OCI-LY7 (cell line): ENCODE data around the gene TBRG4. TPM values are rescaled to one million over a fixed set of nuclear protein-coding genes. Genes with fewer than 3 reads are reported as not detected.

ENCODE experiments used
- BruUV-seq: library from RNA; stranded (reverse); fragments of 400-500 nt; replicated peaks from 2 replicates; lab custom pipeline; 2021; lab: Mats Ljungman, UMichigan
- CTCF ChIA-PET: fragments of 300-600 bp; sonication (Branson Sonifier 250); formaldehyde crosslinking; loops from one replicate; lab custom pipeline; 2022; ENCODE audit warnings: antibody characterized with exemption; ENCODE audit not compliant: unreplicated experiment; lab: Charles Lee
- POLR2A ChIA-PET: fragments of 300-600 bp; sonication (Branson Sonifier 250); formaldehyde crosslinking; loops from one replicate; lab custom pipeline; 2022; ENCODE audit warnings: antibody characterized with exemption; lab: Charles Lee
- DNase-seq: peaks from one replicate; pipeline ENCODE4 v3.0.0-alpha.2; 2015; ENCODE audit warnings: low spot score
- H2AFZ ChIP-seq: fragments of 200-600 bp; sonication (generic), shearing (Covaris generic); 2 replicates; pipeline ENCODE4 v1.6.1; 2014; ENCODE audit warnings: mild to moderate bottlenecking, antibody characterized with exemption, low read length, moderate library complexity
- H3K27ac ChIP-seq: fragments of 200-600 bp; sonication (generic); 2 replicates; pipeline ENCODE4 v1.5.1; 2014; ENCODE audit warnings: mixed run types, low read depth, mild to moderate bottlenecking, moderate library complexity, low read length, inconsistent platforms; ENCODE audit not compliant: poor library complexity, severe bottlenecking
- H3K36me3 ChIP-seq: fragments of 200-600 bp; sonication (generic); 2 replicates; pipeline ENCODE4 v1.6.1; 2014; ENCODE audit warnings: mild to moderate bottlenecking, antibody characterized with exemption, low read length, moderate library complexity, mixed read lengths; ENCODE audit not compliant: insufficient read depth
- H3K4me1 ChIP-seq: fragments of 200-600 bp; sonication (generic); 2 replicates; pipeline ENCODE4 v1.5.1; 2014; ENCODE audit warnings: mild to moderate bottlenecking, low read length; ENCODE audit not compliant: insufficient read depth, poor library complexity, severe bottlenecking
- H3K4me2 ChIP-seq: fragments of 200-600 bp; sonication (generic); 2 replicates; pipeline ENCODE4 v1.6.1; 2014; ENCODE audit warnings: mild to moderate bottlenecking, low read length
- H3K4me3 ChIP-seq: fragments of 200-600 bp; sonication (generic); 2 replicates; pipeline ENCODE4 v1.5.1; 2014; ENCODE audit warnings: mild to moderate bottlenecking, low read depth, low read length; ENCODE audit not compliant: poor library complexity, severe bottlenecking
- H3K79me2 ChIP-seq: fragments of 200-600 bp; sonication (generic); 2 replicates; pipeline ENCODE4 v1.6.1; 2016; ENCODE audit warnings: low read depth, mild to moderate bottlenecking, low read length, moderate library complexity, mixed read lengths; ENCODE audit not compliant: insufficient read depth
- H3K9me2 ChIP-seq: fragments of 200-600 bp; sonication (generic); 2 replicates; pipeline ENCODE4 v1.6.1; 2016; ENCODE audit warnings: mild to moderate bottlenecking, low read length, mixed read lengths; ENCODE audit not compliant: insufficient read depth
- H3K9me3 ChIP-seq: fragments of 200-600 bp; sonication (generic); 2 replicates; pipeline ENCODE4 v1.6.1; 2014; ENCODE audit warnings: mild to moderate bottlenecking, mixed run types, low read length, mixed read lengths
- H4K20me1 ChIP-seq: fragments of 200-600 bp; sonication (generic); 2 replicates; pipeline ENCODE4 v1.6.1; 2014; ENCODE audit warnings: mild to moderate bottlenecking, antibody characterized with exemption, low read length, moderate library complexity, mixed read lengths; ENCODE audit not compliant: insufficient read depth
- CTCF ChIP-seq: fragments of 200-600 bp; sonication (generic); conservative IDR thresholded peaks from 2 replicates; pipeline ENCODE4 v1.5.1; 2014; ENCODE audit warnings: mild to moderate bottlenecking, antibody characterized with exemption, low read length, moderate library complexity, mixed read lengths
- EZH2phosphoT487 ChIP-seq: fragments of 200-600 bp; sonication (generic); IDR thresholded peaks from 2 replicates; pipeline ENCODE4 v1.6.1; 2018; ENCODE audit warnings: low read depth, borderline replicate concordance, mild to moderate bottlenecking, mixed run types, antibody characterized with exemption, low read length, moderate library complexity, mixed read lengths
- intact Hi-C: fragments of 100-400 bp; cut with micrococcal nuclease; formaldehyde crosslinking; loops from one replicate; pipeline ENCODE4 v1.10.0; 2022; ENCODE audit not compliant: unreplicated experiment
- total RNA-seq, 2 experiments: library from RNA; depleted of rRNA in 1 of 2; stranded (reverse); fragments of >200 nt in 1 of 2; shearing (Covaris generic) in 1 of 2; gene quantifications; 2 replicates each; pipeline ENCODE4 v1.2.3, GENCODE V29; 2014 to 2022

TBRG4 gene
- total RNA-seq, 2 experiments from 2014 or later = 113 to 141 TPM

GRCh38 chr7:45133877-45134276 is 22.4 kb upstream of the TBRG4 start:
- Histone ChIP-seq H3K27ac (no peak overlapping the region), H3K9me3 (no peaks in the 10 kb centered on the region), H4K20me1 (no peaks in the 10 kb centered on the region), H3K36me3 (no peaks in the 10 kb centered on the region), H3K4me2 (no peak overlapping the region), H3K9me2 (no peaks in the 10 kb centered on the region), H3K79me2 (no peaks in the 10 kb centered on the region), H3K4me3 (no peak overlapping the region), H3K4me1 (peaks cover 4% of the 10 kb centered on the region), H2AFZ (no peak overlapping the region)
- no peak for DNase-seq
- BruUV-seq = no TSS peak
- CTCF ChIA-PET = no interaction called here
- intact Hi-C loops = loop anchor here (10.0 kb wide), 1 partner anchor 279 kb away; no protein-coding TSS in a partner anchor
- POLR2A ChIA-PET = no interaction called here
- TF ChIP-seq CTCF (no peak), EZH2phosphoT487 (no peak)

GRCh38 chr7:45133352-45133751 is 21.9 kb upstream of the TBRG4 start:
- Histone ChIP-seq H3K9me3 (no peaks in the 10 kb centered on the region), H3K4me1 (peaks cover 4% of the 10 kb centered on the region), H3K4me3 (no peak overlapping the region), H3K4me2 (no peak overlapping the region), H3K9me2 (no peaks in the 10 kb centered on the region), H3K27ac (no peak overlapping the region), H3K79me2 (no peaks in the 10 kb centered on the region), H2AFZ (no peak overlapping the region), H4K20me1 (no peaks in the 10 kb centered on the region), H3K36me3 (no peaks in the 10 kb centered on the region)
- ChIA-PET POLR2A (interaction anchor here (0.6 kb wide), 1 partner anchor 23 kb away, joined by 3 read pairs; no protein-coding TSS in a partner anchor), CTCF (interaction anchor here (0.6 kb wide), 1 partner anchor 143 kb away, joined by 3 read pairs; no protein-coding TSS in a partner anchor)
- intact Hi-C loops = loop anchor here (10.0 kb wide), 1 partner anchor 279 kb away; no protein-coding TSS in a partner anchor
- no peak for DNase-seq
- TF ChIP-seq CTCF = no peak
- TF ChIP-seq EZH2phosphoT487 = no peak
- no TSS peak for BruUV-seq

- DNase-seq = no peak
- BruUV-seq = no TSS peak
- no peak overlapping the region for H3K27ac ChIP-seq
- H3K4me3 ChIP-seq = no peak overlapping the region
- ChIA-PET CTCF (interaction anchor here (0.6 kb wide), 1 partner anchor 143 kb away, joined by 3 read pairs; no protein-coding TSS in a partner anchor), POLR2A (interaction anchor here (0.6 kb wide), 1 partner anchor 23 kb away, joined by 3 read pairs; no protein-coding TSS in a partner anchor)
- H4K20me1 ChIP-seq = no peaks in the 10 kb centered on the region
- TF ChIP-seq CTCF (no peak), EZH2phosphoT487 (no peak)
- peaks cover 4% of the 10 kb centered on the region for H3K4me1 ChIP-seq
- intact Hi-C loops = loop anchor here (10.0 kb wide), 1 partner anchor 278 kb away; no protein-coding TSS in a partner anchor
- H2AFZ ChIP-seq = no peak overlapping the region
- H3K9me3 ChIP-seq = no peaks in the 10 kb centered on the region
- no peaks in the 10 kb centered on the region for H3K36me3 ChIP-seq
- no peaks in the 10 kb centered on the region for H3K79me2 ChIP-seq
- no peaks in the 10 kb centered on the region for H3K9me2 ChIP-seq
- H3K4me2 ChIP-seq = no peak overlapping the region
These were observed 21.3 kb upstream of the TBRG4 start for GRCh38 chr7:45132708-45133320.
